BLaER1 treated with 17β-estradiol and CSF1 and Interleukin-3, amounts not matched to agents 10 nM and 100 nM (cell line): Measurements from ENCODE around the gene SLC22A2.
A peak's percentile ranks its signal among the peaks of the same experiment; 100 is the strongest.

Experiments
- H3K27ac ChIP-seq, 11 experiments: shearing (Covaris generic); formaldehyde crosslinking; 2 replicates each; pipeline ENCODE4 v1.8.1; 2022
- H3K27me3 ChIP-seq, 11 experiments: shearing (Covaris generic); formaldehyde crosslinking; 2 replicates each; pipeline ENCODE4 v1.8.1; 2022
- H3K36me3 ChIP-seq, 11 experiments: shearing (Covaris generic); formaldehyde crosslinking; 2 replicates each; pipeline ENCODE4 v1.8.1; 2022
- H3K4me1 ChIP-seq, 10 experiments: shearing (Covaris generic); formaldehyde crosslinking; 2 replicates each; pipeline ENCODE4 v1.8.1; 2022
- H3K4me2 ChIP-seq, 11 experiments: shearing (Covaris generic); formaldehyde crosslinking; 2 replicates each; pipeline ENCODE4 v1.8.1; 2022
- H3K4me3 ChIP-seq, 10 experiments: shearing (Covaris generic); formaldehyde crosslinking; 2 replicates each; pipeline ENCODE4 v1.8.1; 2022
- H3K9ac ChIP-seq, 11 experiments: shearing (Covaris generic); formaldehyde crosslinking; 2 replicates each; pipeline ENCODE4 v1.8.1; 2022
- H3K9me3 ChIP-seq, 11 experiments: shearing (Covaris generic); formaldehyde crosslinking; replicated peaks in 1 of 11; 2 replicates each; pipeline ENCODE4 v1.8.1; 2022
- H4K20me1 ChIP-seq, 11 experiments: shearing (Covaris generic); formaldehyde crosslinking; 2 replicates each; pipeline ENCODE4 v1.8.1; 2022
- Cebpa-rat ChIP-seq, 11 experiments: shearing (Covaris generic); IDR thresholded peaks; 2 replicates each; pipeline ENCODE4 v1.8.1; 2022

The SLC22A2 gene

GRCh38 chr6:160190081-160190480 is 68.5 kb downstream of the SLC22A2 start:
- H4K20me1 ChIP-seq = no peaks in the 10 kb centered on the region
- no peak overlapping the region for H3K27ac ChIP-seq
- H3K36me3 ChIP-seq = no peaks in the 10 kb centered on the region
- no peak overlapping the region for H3K4me3 ChIP-seq
- no peaks in the 10 kb centered on the region for H3K27me3 ChIP-seq
- TF ChIP-seq Cebpa-rat (IDR thresholded peaks at IDR 0.05) = no peak
- H3K4me2 ChIP-seq = no peak overlapping the region
- H3K4me1 ChIP-seq = no peaks in the 10 kb centered on the region
- no peak overlapping the region for H3K9ac ChIP-seq
- peaks cover 36 to 48% (median 42%) of the 10 kb centered on the region in 11 experiments for H3K9me3 ChIP-seq

- peaks cover 27 to 35% (median 30%) of the 10 kb centered on the region in 11 experiments for H3K9me3 ChIP-seq
- H3K4me3 ChIP-seq = no peak overlapping the region
- no peaks in the 10 kb centered on the region for H4K20me1 ChIP-seq
- H3K4me1 ChIP-seq = no peaks in the 10 kb centered on the region
- TF ChIP-seq Cebpa-rat (IDR thresholded peaks at IDR 0.05) = no peak
- no peak overlapping the region for H3K4me2 ChIP-seq
- H3K9ac ChIP-seq = no peak overlapping the region
- H3K27me3 ChIP-seq = no peaks in the 10 kb centered on the region
- H3K36me3 ChIP-seq = no peaks in the 10 kb centered on the region
- H3K27ac ChIP-seq = no peak overlapping the region
Observed at GRCh38 chr6:160188773-160189172, 69.8 kb downstream of the SLC22A2 start.

- Histone ChIP-seq H4K20me1 (no peaks in the 10 kb centered on the region), H3K27ac (no peak overlapping the region), H3K27me3 (no peaks in the 10 kb centered on the region), H3K4me1 (no peaks in the 10 kb centered on the region), H3K36me3 (no peaks in the 10 kb centered on the region), H3K9me3 (peaks cover 0 to 2% (median 0%) of the 10 kb centered on the region in 11 experiments; a peak in 1 of 22 replicates), H3K9ac (no peak overlapping the region), H3K4me2 (no peak overlapping the region), H3K4me3 (no peak overlapping the region)
- no peak for TF ChIP-seq Cebpa-rat (IDR thresholded peaks at IDR 0.05)
Observed at GRCh38 chr6:160180706-160181105, 77.9 kb downstream of the SLC22A2 start.

GRCh38 chr6:160178271-160178670 is 80.3 kb downstream of the SLC22A2 start:
- no peak overlapping the region for H3K9ac ChIP-seq
- no peak overlapping the region for H3K4me2 ChIP-seq
- H3K27me3 ChIP-seq = no peaks in the 10 kb centered on the region
- H3K4me1 ChIP-seq = no peaks in the 10 kb centered on the region
- no peak for TF ChIP-seq Cebpa-rat (IDR thresholded peaks at IDR 0.05)
- H3K4me3 ChIP-seq = no peak overlapping the region
- H3K9me3 ChIP-seq = no peaks in the 10 kb centered on the region
- no peak overlapping the region for H3K27ac ChIP-seq
- no peaks in the 10 kb centered on the region for H4K20me1 ChIP-seq
- H3K36me3 ChIP-seq = no peaks in the 10 kb centered on the region

- TF ChIP-seq Cebpa-rat (IDR thresholded peaks at IDR 0.05) = no peak
- H3K4me3 ChIP-seq = no peak overlapping the region
- no peak overlapping the region for H3K4me2 ChIP-seq
- H3K27ac ChIP-seq = no peak overlapping the region
- H3K36me3 ChIP-seq = no peaks in the 10 kb centered on the region
- H3K9ac ChIP-seq = no peak overlapping the region
- no peaks in the 10 kb centered on the region for H3K27me3 ChIP-seq
- H3K9me3 ChIP-seq = no peaks in the 10 kb centered on the region
- H4K20me1 ChIP-seq = no peaks in the 10 kb centered on the region
- no peaks in the 10 kb centered on the region for H3K4me1 ChIP-seq
Observed at GRCh38 chr6:160177220-160177619, 81.4 kb downstream of the SLC22A2 start.

GRCh38 chr6:160174681-160175080 is 83.9 kb downstream of the SLC22A2 start:
- H3K9me3 ChIP-seq = no peaks in the 10 kb centered on the region
- no peaks in the 10 kb centered on the region for H4K20me1 ChIP-seq
- no peak overlapping the region for H3K4me3 ChIP-seq
- no peak overlapping the region for H3K27ac ChIP-seq
- no peaks in the 10 kb centered on the region for H3K27me3 ChIP-seq
- H3K9ac ChIP-seq = no peak overlapping the region
- TF ChIP-seq Cebpa-rat (IDR thresholded peaks at IDR 0.05) = no peak
- no peak overlapping the region for H3K4me2 ChIP-seq
- peaks cover 0 to 8% (median 0%) of the 10 kb centered on the region in 10 experiments; a peak in 4 of 20 replicates for H3K4me1 ChIP-seq
- no peaks in the 10 kb centered on the region for H3K36me3 ChIP-seq

GRCh38 chr6:160173806-160174527 is 84.7 kb downstream of the SLC22A2 start:
- no peaks in the 10 kb centered on the region for H3K9me3 ChIP-seq
- H3K27me3 ChIP-seq = no peaks in the 10 kb centered on the region
- peaks cover 0 to 8% (median 0%) of the 10 kb centered on the region in 10 experiments; a peak in 4 of 20 replicates for H3K4me1 ChIP-seq
- no peak overlapping the region for H3K4me2 ChIP-seq
- H4K20me1 ChIP-seq = no peaks in the 10 kb centered on the region
- H3K27ac ChIP-seq = no peak overlapping the region
- H3K4me3 ChIP-seq = no peak overlapping the region
- no peak overlapping the region for H3K9ac ChIP-seq
- TF ChIP-seq Cebpa-rat (IDR thresholded peaks at IDR 0.05) = no peak
- no peaks in the 10 kb centered on the region for H3K36me3 ChIP-seq

- no peak overlapping the region for H3K9ac ChIP-seq
- no peak overlapping the region for H3K4me3 ChIP-seq
- no peak overlapping the region for H3K4me2 ChIP-seq
- no peak overlapping the region for H3K27ac ChIP-seq
- H3K9me3 ChIP-seq = no peaks in the 10 kb centered on the region
- H3K36me3 ChIP-seq = no peaks in the 10 kb centered on the region
- TF ChIP-seq Cebpa-rat (IDR thresholded peaks at IDR 0.05) = no peak
- no peaks in the 10 kb centered on the region for H3K27me3 ChIP-seq
- H4K20me1 ChIP-seq = no peaks in the 10 kb centered on the region
- peaks cover 0 to 8% (median 0%) of the 10 kb centered on the region in 10 experiments; a peak in 4 of 20 replicates for H3K4me1 ChIP-seq
Observed at GRCh38 chr6:160172704-160173103, 85.9 kb downstream of the SLC22A2 start.

- H3K36me3 ChIP-seq = no peaks in the 10 kb centered on the region
- H3K9me3 ChIP-seq = peaks cover 0 to 16% (median 0%) of the 10 kb centered on the region in 11 experiments; a peak in 4 of 22 replicates
- H3K4me2 ChIP-seq = peak overlapping the region in 5 of 11 experiments; percentile 23 to 37 (median 28); a peak in 6 of 22 replicates
- H3K4me1 ChIP-seq = peaks cover 0 to 8% (median 0%) of the 10 kb centered on the region in 10 experiments; a peak in 4 of 20 replicates
- no peak overlapping the region for H3K9ac ChIP-seq
- H4K20me1 ChIP-seq = no peaks in the 10 kb centered on the region
- no peak for TF ChIP-seq Cebpa-rat (IDR thresholded peaks at IDR 0.05)
- H3K4me3 ChIP-seq = no peak overlapping the region
- H3K27ac ChIP-seq = no peak overlapping the region
- no peaks in the 10 kb centered on the region for H3K27me3 ChIP-seq
Observed at GRCh38 chr6:160170018-160170680, 88.5 kb downstream of the SLC22A2 start.
